Inferior parietal cortex (tissue), 1 donor: Measurements from ENCODE around the gene NPY5R.

ENCODE experiments used
- DNase-seq: peaks from one replicate; pipeline ENCODE4 v3.0.0-alpha.2; 2016; ENCODE audit errors: extremely low spot score

NPY5R gene

GRCh38 chr4:163343604-163344146, at the start of gene NPY5R:
NPY5R (plus strand) TSS chr4:163343892; CDS start chr4:163350274, 6,382 bp downstream.
- DNase-seq: no peak

GRCh38 chr4:163295138-163295537, 48.6 kb upstream of the NPY5R start:
- DNase-seq: no peak

DNA sequence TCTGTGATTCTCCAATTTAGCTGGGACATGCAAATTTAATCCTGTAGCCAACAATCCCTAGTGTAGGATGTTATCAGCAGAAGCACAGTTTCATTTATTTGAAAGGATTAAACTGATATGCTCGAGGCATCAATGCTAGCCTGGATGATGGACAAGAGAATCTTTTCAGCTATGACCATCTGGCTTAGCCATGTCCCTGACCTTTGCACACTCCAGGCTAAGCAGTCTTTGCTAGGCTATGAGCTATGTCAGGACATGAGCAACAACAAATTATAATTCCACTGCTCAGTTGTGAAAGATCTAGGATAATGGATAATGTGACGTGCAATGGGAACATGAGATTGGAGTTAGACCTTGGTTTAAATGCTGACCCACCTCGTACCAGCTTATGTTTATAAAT, 43.2 kb upstream of the NPY5R start:
- no peak for DNase-seq

- no peak for DNase-seq
Observed at GRCh38 chr4:163303069-163303468, 40.6 kb upstream of the NPY5R start.

DNA sequence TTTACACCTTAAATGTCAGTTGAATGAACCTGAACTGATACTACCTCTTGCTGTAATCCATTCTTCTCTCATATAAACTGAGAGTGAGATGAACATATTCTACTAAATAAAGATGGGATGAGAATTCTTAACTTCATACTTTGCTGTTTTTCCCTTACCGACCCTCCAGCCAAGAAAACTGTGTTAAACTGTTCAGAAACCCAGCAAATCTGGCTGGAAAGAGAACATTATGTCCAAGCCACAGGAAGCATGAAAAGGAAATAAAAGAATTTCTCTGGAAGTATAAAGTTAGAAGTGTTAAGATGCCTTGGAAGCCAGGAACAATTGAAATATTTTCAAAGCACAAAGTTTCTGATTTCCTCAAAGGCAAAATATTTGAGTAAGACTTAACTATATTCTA, 34.2 kb upstream of the NPY5R start:
- no peak for DNase-seq

- no peak for DNase-seq
Observed at GRCh38 chr4:163317110-163317509, 26.6 kb upstream of the NPY5R start.

- DNase-seq: no peak
Observed at GRCh38 chr4:163330916-163331628, 12.6 kb upstream of the NPY5R start.

- no peak for DNase-seq
Observed at GRCh38 chr4:163331629-163332376, 11.9 kb upstream of the NPY5R start.

DNA sequence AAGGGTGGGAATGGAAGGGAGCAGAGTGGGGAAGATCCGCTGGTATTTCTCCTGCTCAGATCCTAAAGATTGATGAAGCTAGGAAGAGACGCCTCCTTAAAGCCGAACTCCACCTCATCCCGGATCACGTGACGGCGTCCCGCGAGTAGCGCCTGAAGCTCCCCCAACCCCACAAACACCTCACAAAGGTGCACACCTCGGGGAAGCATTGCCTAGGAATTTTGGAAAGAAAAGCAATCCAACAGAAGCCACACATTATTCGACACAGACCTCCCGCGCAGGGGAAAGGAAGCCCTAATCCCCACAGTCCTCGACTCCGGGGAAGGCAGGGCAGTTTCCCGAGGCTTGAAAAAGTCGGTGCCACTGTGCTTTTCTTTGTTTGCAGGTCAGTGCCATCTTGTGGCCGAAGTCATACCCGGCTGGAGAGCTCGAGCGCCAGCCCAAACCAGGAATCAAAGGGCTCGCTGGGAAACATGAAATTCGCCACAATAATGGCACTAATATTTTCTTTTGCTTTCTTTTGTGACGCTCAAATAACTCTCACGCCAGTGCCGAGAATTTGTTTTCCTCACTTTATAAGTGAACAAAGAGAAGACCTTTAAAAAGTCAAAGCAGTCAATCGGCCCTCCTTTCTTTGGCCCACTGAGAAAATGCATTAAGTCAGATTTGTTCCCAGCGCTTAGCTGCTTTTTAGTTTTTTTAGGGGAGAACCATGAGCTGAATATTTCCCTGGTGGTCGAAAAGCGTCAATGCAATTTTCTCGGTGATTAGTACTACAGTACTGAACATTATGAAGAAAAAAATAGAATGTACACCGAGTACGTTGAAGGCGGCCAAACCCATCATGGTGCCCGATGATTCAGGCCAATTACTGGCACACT, 10.9 kb upstream of the NPY5R start, which contains the start of gene NPY1R:
Gene NPY1R (minus strand): TSS at position 71 of the 881 bp plus-strand sequence. CDS start 6,042 bp downstream, outside the sequence.
- peak; percentile 78 for DNase-seq

GRCh38 chr4:163335384-163335783, 8.3 kb upstream of the NPY5R start:
- no peak for DNase-seq

GRCh38 chr4:163344147-163345125, 744 bp downstream of the NPY5R start:
- peak; percentile 38 for DNase-seq

DNA sequence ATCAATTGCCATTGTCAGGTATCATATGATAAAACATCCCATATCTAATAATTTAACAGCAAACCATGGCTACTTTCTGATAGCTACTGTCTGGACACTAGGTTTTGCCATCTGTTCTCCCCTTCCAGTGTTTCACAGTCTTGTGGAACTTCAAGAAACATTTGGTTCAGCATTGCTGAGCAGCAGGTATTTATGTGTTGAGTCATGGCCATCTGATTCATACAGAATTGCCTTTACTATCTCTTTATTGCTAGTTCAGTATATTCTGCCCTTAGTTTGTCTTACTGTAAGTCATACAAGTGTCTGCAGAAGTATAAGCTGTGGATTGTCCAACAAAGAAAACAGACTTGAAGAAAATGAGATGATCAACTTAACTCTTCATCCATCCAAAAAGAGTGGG, 7.0 kb downstream of the NPY5R start:
- no peak for DNase-seq

GRCh38 chr4:163353054-163353453, 9.4 kb downstream of the NPY5R start:
- no peak for DNase-seq

- DNase-seq: no peak
Observed at GRCh38 chr4:163356104-163356503, 12.4 kb downstream of the NPY5R start.

DNA sequence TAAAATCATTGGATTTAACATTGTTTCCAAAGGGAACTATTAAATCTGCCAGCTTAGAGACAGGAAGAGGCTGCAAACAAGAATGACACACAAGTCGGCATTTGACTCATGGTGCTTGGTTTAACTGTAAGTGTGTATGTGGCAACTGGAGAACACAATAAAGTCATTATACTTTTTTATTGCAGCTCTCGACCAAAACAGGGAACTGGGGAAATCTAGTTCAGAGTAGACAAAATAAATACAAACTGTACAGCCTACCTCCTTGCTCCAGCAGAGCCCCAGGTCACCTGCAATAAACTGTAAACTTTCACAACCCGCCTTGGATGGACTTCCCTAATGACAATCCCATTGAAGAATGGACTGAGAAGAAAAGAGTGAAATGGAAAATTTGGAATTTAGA, 24.0 kb downstream of the NPY5R start:
- DNase-seq: no peak

DNA sequence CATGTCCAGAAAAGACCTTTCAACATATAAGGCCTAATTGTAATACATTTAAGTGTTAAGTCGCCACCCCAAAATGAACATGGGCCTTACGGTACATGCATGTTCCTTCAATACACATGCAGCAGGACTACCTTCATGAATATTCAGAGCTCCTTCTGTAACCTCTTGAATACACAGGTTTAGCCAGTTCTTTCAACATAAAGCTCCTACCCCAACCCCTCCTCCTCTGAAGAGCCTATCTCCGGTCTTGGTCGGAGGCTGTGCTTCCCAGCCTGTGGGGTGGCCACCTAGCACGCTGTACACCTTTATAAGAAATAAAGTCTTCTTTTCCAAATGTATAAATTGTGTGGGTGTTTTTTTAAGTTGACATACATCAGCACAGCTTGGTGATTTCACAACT, 28.3 kb downstream of the NPY5R start:
- no peak for DNase-seq

DNA sequence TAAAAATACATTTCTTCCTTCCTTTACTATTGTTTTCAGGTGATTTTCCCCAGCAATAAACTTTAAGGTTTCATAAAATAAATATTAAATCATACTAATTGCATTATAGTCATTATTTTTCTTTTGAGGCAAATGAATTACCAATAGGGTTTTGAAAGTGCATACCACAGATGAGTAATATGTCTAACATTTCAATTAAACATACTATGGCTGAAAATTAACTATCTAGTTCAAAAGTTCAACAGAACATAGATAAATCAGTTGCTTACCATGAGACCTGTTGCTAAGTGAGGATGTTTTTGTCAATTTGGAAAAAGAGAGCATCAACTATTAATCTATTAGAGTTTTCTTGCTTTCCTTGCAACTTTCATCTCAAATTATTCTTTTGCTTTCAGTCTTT, 35.0 kb downstream of the NPY5R start:
- DNase-seq: no peak

GRCh38 chr4:163380703-163381102, 37.0 kb downstream of the NPY5R start:
- no peak for DNase-seq

DNA sequence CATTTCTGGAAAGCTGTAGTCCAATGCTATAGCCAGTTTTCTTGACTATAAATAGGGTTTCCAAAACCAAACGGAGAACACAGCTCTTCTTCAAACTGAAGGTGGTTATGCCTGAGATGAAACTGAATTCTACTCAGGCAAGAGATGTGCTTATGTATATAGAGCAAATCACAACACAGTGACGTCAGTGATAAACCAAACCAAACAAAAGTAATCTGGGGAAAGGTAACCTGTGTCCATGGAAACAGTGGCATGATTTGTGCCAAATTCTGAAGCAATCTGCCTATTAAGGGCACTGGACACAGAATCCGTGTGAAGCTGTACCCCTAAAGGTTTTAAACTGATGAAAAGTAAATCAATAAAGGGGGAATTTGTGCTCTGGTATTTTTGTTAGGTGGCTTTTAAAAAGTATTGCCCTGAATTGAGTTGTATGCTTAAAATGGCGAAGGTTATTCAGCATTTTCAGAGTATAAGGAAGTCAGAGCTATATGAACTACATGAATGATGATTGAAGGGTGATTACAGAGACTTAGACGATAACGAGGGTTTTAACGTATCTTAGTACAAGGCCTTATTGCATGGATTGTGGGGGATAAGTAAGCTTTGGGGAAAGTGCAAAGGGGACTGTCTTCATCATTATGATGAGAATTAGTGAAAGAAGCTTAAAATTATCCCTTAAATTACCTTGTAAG, 38.6 kb downstream of the NPY5R start:
- DNase-seq: no peak

DNA sequence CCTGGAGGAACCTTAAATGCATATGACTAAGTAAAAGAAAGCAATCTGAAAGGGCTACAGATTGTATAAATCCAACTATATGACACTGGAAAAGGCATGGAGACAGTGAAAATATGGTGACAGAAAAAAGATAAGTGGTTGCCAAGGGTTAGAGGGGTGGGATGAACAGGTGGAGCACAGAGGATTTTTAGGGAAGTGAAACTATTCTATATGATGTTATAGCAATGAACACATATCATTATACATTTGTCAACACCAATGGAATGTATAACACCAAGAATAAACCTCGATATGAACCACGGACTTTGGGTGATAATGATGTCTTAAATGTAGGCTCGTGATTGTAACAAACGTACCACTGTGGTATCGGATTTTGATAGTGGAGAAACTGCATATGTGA, 40.7 kb downstream of the NPY5R start:
- DNase-seq: no peak
